ENCODE measurements around the gene RAB41.
"Not testable (repeated sequence)": the region's sequence is repeated elsewhere in the genome, so short reads cannot be mapped to it uniquely, and the experiment has no call there.

The RAB41 gene

GRCh38 chrX:70289793-70290770, 8.1 kb downstream of the RAB41 start, which contains the start of the genes KIF4A and PDZD11:
Gene KIF4A (plus strand): TSS chrX:70290104. CDS start chrX:70290459, 355 bp downstream.
Gene PDZD11 (minus strand): TSS chrX:70289927. CDS start chrX:70289341, 586 bp downstream.
- DNase-seq (ENCODE audit: low read depth in 2 of 2): peak; percentile 54

GRCh38 chrX:70292788-70293187, 10.8 kb downstream of the RAB41 start:
- no peak for DNase-seq (ENCODE audit: low read depth in 2 of 2)

- no peak for DNase-seq (ENCODE audit: low read depth in 2 of 2)
Observed at GRCh38 chrX:70293621-70294020, 11.6 kb downstream of the RAB41 start.

- no peak for DNase-seq (ENCODE audit: low read depth in 2 of 2)
Observed at GRCh38 chrX:70301716-70302115, 19.7 kb downstream of the RAB41 start.

GRCh38 chrX:70313503-70313902, 31.5 kb downstream of the RAB41 start:
- DNase-seq (ENCODE audit: low read depth in 2 of 2): no peak

GRCh38 chrX:70322784-70323183, 40.8 kb downstream of the RAB41 start:
- DNase-seq (ENCODE audit: low read depth in 2 of 2): no peak

GRCh38 chrX:70323628-70324027, 41.7 kb downstream of the RAB41 start:
- not testable (repeated sequence) for DNase-seq (ENCODE audit: low read depth in 2 of 2)

- no peak for DNase-seq (ENCODE audit: low read depth in 2 of 2)
Observed at GRCh38 chrX:70324326-70324725, 42.4 kb downstream of the RAB41 start.

- no peak for DNase-seq (ENCODE audit: low read depth in 2 of 2)
Observed at GRCh38 chrX:70331161-70331560, 49.2 kb downstream of the RAB41 start.

- DNase-seq (ENCODE audit: low read depth in 2 of 2): no peak
Observed at GRCh38 chrX:70332600-70332999, 50.6 kb downstream of the RAB41 start.
